Measurements from ENCODE around the gene KIF22. TPM values are rescaled to one million over a fixed set of nuclear protein-coding genes. Genes with fewer than 3 reads are reported as not detected.
"Not testable (repeated sequence)": the region's sequence is repeated elsewhere in the genome, so short reads cannot be mapped to it uniquely, and the experiment has no call there.

KIF22 gene
- total RNA-seq, 1 experiment from 2014 or later = 120 TPM

- DNase-seq (ENCODE audit: low read depth) = no peak
These were observed 25.2 kb upstream of the KIF22 start for GRCh38 chr16:29765167-29766032.

- no peak for DNase-seq (ENCODE audit: low read depth)
These were observed 24.0 kb upstream of the KIF22 start for GRCh38 chr16:29766571-29766970.

- DNase-seq (ENCODE audit: low read depth) = no peak
These were observed 23.5 kb upstream of the KIF22 start for GRCh38 chr16:29767062-29767461.

- DNase-seq (ENCODE audit: low read depth) = no peak
These were observed 21.0 kb upstream of the KIF22 start for GRCh38 chr16:29769507-29769906.

GRCh38 chr16:29770250-29770929, 20.2 kb upstream of the KIF22 start:
- DNase-seq (ENCODE audit: low read depth) = no peak

GRCh38 chr16:29772330-29772729, 18.2 kb upstream of the KIF22 start:
- not testable (repeated sequence) for DNase-seq (ENCODE audit: low read depth)

- no peak for DNase-seq (ENCODE audit: low read depth)
These were observed 15.8 kb upstream of the KIF22 start for GRCh38 chr16:29774730-29775129.

- peak; percentile 49 for DNase-seq (ENCODE audit: low read depth)
These were observed 14.7 kb upstream of the KIF22 start for GRCh38 chr16:29775742-29776408.

GRCh38 chr16:29777576-29778350, 12.8 kb upstream of the KIF22 start, which contains the start of gene ZG16:
Gene ZG16, plus strand, starts transcription at chr16:29778256. Its CDS starts 1,011 bp downstream, at chr16:29779267.
- no peak for DNase-seq (ENCODE audit: low read depth)

- DNase-seq (ENCODE audit: low read depth) = no peak
These were observed 11.1 kb upstream of the KIF22 start for GRCh38 chr16:29779474-29779873.

GRCh38 chr16:29783094-29783953, 7.2 kb upstream of the KIF22 start:
- not testable (repeated sequence) for DNase-seq (ENCODE audit: low read depth)

GRCh38 chr16:29784157-29784556, 6.4 kb upstream of the KIF22 start:
- DNase-seq (ENCODE audit: low read depth) = no peak

- DNase-seq (ENCODE audit: low read depth) = no peak
These were observed 5.5 kb upstream of the KIF22 start for GRCh38 chr16:29784901-29785500.

- not testable (repeated sequence) for DNase-seq (ENCODE audit: low read depth)
These were observed 3.4 kb upstream of the KIF22 start for GRCh38 chr16:29787155-29787554.

- DNase-seq (ENCODE audit: low read depth) = no peak
These were observed 772 bp upstream of the KIF22 start for GRCh38 chr16:29789775-29790182.

GRCh38 chr16:29790949-29791844, 646 bp downstream of the KIF22 start:
- DNase-seq (ENCODE audit: low read depth) = no peak

GRCh38 chr16:29791845-29792807, 1.6 kb downstream of the KIF22 start:
- DNase-seq (ENCODE audit: low read depth) = no peak

Measured in HT1080 (cell line).